SK-N-SH treated with all-trans-retinoic acid at 6 μM for 48 hours (cell line): ENCODE data around the gene TTC33.

Experiments used
- ESRRG ChIP-seq: fragments of 250-450 bp; sonication (Bioruptor Pico); IDR thresholded peaks from 2 replicates; pipeline ENCODE4 v1.6.1; 2021; ENCODE audit warnings: mild to moderate bottlenecking
- RARB ChIP-seq: fragments of 250-450 bp; sonication (Bioruptor Pico); IDR thresholded peaks from 2 replicates; pipeline ENCODE4 v1.8.0; 2021; ENCODE audit warnings: mild to moderate bottlenecking, moderate library complexity
- SNAI2 ChIP-seq: fragments of 250-450 bp; sonication (Bioruptor Pico); IDR thresholded peaks from 2 replicates; pipeline ENCODE4 v1.5.0; 2020; ENCODE audit warnings: mild to moderate bottlenecking, moderate library complexity
- TCF4 ChIP-seq: fragments of 250-450 bp; sonication (Bioruptor Pico); IDR thresholded peaks from 2 replicates; pipeline ENCODE4 v1.8.0; 2021; ENCODE audit warnings: mild to moderate bottlenecking, moderate library complexity, borderline replicate concordance
- TOX ChIP-seq: fragments of 250-450 bp; sonication (Bioruptor Pico); IDR thresholded peaks from 2 replicates; pipeline ENCODE4 v1.8.0; 2021; ENCODE audit warnings: mild to moderate bottlenecking, moderate library complexity, borderline replicate concordance
- ZNF565 ChIP-seq: fragments of 450-650 bp; formaldehyde crosslinking; conservative IDR thresholded peaks from 2 replicates; pipeline ENCODE4 v1.5.0; 2020; ENCODE audit warnings: low read depth, mild to moderate bottlenecking, moderate library complexity
- ZNF8 ChIP-seq: fragments of 450-650 bp; formaldehyde crosslinking; IDR thresholded peaks from 2 replicates; pipeline ENCODE4 v1.5.0; 2020; ENCODE audit warnings: mild to moderate bottlenecking, moderate library complexity
- TF ChIP-seq, protein P1 (sequence below): fragments of 250-450 bp; sonication (Bioruptor Pico); IDR thresholded peaks from 2 replicates; pipeline ENCODE4 v1.5.1; 2020; ENCODE audit warnings: low read depth, mild to moderate bottlenecking, moderate library complexity
- TF ChIP-seq, protein P2 (sequence below): fragments of 250-450 bp; sonication (Bioruptor Pico); IDR thresholded peaks from 2 replicates; pipeline ENCODE4 v1.5.1; 2021; ENCODE audit warnings: mild to moderate bottlenecking, moderate library complexity

DNA sequence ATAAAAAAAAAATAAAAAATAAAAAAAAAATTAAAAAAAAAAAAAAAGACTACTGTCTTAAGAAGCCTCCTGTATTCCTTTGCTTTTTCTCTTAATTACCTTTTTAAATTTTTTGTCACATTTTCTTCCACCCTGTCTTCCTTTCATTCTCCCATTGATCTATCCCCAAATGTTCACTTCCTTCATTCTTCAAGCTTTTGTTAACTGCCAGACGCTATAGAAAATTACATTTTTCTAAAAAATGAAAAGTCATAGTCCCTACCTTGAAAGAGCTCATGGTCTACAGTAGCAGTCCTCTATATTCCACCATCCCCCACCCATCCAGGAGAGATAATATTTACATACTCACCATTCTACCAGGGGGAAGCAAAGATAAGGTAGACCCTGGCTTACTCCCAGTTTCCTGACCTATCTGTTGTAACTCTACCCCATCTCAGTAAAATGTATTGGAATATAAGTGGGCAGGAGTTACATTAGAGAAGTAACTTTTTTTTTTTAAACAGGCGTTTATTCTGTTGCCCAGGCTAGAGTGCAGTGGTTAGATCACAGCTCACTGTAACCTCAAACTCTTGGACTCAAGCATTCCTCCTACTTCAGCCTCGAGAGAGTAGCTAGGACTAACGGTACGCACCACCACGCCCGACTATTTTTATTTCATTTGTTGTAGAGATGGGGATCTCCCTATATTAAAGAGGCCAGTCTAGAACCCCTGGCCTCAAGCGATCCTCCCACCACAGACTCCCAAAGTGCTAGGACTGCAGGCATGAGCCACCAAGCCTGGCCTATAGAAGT is 46.2 kb upstream of the TTC33 start:
- TF ChIP-seq SNAI2 (CRISPR knock-in tag) (no peak), ZNF565 (CRISPR knock-in tag) (no peak), TCF4 (CRISPR knock-in tag) (no peak), RARB (CRISPR knock-in tag) (no peak), ZNF8 (CRISPR knock-in tag) (no peak), TOX (no peak), ESRRG (CRISPR knock-in tag) (no peak)
- TF ChIP-seq, protein P1, sequence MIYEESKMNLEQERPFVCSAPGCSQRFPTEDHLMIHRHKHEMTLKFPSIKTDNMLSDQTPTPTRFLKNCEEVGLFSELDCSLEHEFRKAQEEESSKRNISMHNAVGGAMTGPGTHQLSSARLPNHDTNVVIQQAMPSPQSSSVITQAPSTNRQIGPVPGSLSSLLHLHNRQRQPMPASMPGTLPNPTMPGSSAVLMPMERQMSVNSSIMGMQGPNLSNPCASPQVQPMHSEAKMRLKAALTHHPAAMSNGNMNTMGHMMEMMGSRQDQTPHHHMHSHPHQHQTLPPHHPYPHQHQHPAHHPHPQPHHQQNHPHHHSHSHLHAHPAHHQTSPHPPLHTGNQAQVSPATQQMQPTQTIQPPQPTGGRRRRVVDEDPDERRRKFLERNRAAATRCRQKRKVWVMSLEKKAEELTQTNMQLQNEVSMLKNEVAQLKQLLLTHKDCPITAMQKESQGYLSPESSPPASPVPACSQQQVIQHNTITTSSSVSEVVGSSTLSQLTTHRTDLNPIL: no peak
- TF ChIP-seq, protein P2, sequence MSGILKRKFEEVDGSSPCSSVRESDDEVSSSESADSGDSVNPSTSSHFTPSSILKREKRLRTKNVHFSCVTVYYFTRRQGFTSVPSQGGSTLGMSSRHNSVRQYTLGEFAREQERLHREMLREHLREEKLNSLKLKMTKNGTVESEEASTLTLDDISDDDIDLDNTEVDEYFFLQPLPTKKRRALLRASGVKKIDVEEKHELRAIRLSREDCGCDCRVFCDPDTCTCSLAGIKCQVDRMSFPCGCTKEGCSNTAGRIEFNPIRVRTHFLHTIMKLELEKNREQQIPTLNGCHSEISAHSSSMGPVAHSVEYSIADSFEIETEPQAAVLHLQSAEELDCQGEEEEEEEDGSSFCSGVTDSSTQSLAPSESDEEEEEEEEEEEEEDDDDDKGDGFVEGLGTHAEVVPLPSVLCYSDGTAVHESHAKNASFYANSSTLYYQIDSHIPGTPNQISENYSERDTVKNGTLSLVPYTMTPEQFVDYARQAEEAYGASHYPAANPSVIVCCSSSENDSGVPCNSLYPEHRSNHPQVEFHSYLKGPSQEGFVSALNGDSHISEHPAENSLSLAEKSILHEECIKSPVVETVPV (CRISPR knock-in tag): no peak
